Stimulated activated CD8-positive, alpha-beta memory T cell treated with anti-CD3 and anti-CD28 coated beads, Interleukin-15, amount 100 ng/mL, for 48 hours (primary cell): ENCODE results near the gene LGALSL.

Experiments used
- DNase-seq, 2 donors: peaks; one replicate each; pipeline ENCODE4 v3.0.0-alpha.2; 2020; ENCODE audit warnings: low read depth in 2 of 2

Gene LGALSL

DNA sequence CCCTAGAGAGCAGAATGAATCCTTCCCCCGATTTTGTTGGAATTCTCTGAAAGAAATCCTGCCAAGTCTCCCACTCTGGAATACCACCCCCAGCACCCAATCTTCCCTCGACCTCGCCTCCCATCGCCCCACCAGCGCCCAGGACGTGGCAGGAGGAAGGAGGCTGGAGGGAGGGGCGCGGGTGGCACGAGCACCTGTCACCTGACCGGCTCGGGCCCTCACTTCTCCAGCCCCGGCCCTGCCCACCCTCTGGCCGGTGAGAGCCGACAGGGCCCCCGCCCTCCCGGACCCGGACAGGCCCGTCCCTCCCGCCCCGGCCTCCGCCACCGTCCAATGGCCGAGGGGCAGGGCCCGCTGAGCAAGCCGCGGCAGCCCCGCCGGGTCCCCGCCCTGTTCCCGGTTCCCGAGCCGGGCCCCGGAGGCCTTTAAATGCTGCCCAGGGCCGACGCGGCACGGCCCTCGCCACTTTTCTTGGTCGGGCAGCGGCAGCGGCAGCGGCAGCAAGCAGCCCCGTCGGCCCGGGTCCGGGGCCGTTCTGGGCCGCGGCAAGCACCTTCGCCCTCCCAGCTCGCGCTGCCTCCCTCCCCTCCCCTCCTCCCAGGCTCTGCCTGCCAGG, at the start of gene LGALSL:
Gene LGALSL, plus strand, starts transcription at position 393 of the 616 bp plus-strand sequence. CDS start 384 bp downstream, outside the sequence.
- peak; percentile 8 to 14 for DNase-seq

GRCh38 chr2:64404743-64405142, 49.2 kb upstream of the LGALSL start:
- no peak for DNase-seq

DNA sequence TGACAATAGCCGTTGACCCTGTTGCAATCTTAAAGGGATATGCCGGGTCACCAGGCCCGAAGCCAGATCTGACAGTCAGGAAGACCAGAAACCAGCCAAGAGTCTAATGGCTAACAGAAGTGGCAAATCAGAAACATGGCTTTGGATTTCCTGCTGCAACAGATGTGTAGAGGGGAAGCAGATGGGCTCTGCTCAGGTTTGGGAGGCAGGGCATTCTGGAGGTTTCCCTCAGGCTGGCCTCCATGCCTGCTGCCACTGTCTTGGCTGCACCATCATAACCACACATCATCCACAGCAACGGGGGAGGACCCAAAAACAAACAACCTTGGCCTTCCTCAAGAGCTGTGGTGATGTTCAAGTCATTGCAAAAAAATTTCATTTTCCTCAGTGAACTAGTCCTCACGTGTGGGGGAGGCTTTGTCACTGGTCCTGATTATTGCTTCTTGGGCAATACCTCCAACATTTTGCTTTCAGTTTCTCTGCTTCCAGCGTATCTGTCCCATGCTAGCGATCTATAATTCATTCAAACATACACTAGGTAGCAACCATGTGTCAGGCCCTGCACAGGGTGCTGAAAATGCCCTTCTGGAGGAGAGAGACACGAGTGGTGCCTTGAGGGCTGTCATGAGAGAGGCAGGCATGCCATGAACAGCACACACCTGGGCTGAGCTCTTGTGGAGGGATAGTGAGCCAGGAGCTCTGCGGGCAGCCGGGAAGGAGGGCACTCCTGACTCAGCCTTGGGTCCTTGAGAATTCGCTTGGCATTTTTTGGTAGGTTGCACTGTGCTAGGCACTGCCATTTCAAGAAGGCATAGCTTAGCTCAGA, 48.2 kb upstream of the LGALSL start:
- no peak for DNase-seq

- no peak for DNase-seq
These were observed 47.6 kb upstream of the LGALSL start for GRCh38 chr2:64406407-64406774.

- DNase-seq = no peak
These were observed 45.9 kb upstream of the LGALSL start for GRCh38 chr2:64408031-64408430.

DNA sequence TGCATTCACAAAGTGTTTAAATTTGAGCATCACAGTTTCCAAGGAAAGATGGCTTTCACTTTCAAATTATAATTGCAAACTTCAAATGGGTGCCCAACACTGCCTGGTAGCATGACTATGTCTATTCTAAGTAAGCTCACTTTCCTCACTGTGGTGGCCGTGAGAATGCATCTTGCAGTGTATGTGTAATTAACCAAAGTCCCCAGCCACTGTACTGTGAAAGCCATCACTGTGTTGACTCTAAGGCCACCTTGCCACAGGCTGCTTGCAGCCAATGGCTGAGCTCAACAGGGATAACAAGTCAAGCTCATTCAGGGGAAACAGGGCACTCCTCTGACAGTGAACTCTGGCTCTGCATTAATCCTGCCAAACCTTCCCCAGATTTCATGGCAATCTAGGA, 43.3 kb upstream of the LGALSL start:
- DNase-seq = no peak

- no peak for DNase-seq
These were observed 41.3 kb upstream of the LGALSL start for GRCh38 chr2:64412671-64413070.

DNA sequence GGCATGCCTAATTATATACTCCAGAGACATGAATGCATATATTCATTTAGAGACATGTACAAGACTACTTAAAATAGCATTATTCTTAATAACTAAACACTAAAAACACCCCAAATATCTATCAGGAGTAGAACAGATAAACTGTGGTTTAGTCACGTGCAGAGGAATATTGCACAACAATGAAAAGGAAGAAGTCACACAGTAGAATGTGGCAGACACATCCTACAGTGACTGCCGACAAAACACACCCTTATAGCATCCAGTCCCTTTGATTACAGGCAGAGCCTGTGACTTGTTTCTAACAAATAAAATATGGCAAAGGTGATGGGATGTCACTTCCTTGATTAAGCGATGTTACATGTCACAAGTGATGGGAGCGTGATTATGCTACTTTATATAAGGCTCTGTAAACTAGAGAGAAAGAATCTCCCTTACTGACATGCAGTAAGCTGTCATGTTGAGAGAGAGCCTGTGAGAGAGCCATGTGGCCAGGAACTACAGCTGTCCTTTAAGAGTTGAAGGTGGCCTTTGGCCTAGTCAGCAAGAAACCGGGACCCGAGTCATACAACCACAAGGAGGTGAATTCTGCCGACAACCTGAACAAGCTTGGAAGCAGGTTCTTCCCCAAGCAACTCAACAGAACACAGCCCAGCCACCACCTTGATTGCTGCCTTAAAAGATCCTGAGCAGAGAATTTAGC, 39.1 kb upstream of the LGALSL start:
- DNase-seq = no peak

DNA sequence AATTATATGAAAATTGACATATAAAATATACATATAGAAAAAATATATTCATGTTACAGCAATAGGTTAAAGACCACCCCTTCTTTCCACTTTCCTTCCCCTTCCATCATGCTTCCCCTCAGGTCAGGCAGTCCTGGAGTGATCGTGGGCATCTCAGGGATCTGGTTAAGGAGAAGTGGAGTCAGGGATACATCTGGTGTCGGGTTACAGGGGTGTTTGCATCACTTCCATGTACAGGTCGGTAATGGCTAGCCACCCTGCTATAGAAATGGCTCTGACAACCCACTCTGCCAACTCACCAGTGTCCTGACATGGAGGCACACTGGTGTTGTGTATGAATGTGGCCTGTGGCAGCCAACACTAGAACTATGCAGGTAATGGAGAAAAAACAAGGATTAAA, 36.3 kb upstream of the LGALSL start:
- DNase-seq = no peak

DNA sequence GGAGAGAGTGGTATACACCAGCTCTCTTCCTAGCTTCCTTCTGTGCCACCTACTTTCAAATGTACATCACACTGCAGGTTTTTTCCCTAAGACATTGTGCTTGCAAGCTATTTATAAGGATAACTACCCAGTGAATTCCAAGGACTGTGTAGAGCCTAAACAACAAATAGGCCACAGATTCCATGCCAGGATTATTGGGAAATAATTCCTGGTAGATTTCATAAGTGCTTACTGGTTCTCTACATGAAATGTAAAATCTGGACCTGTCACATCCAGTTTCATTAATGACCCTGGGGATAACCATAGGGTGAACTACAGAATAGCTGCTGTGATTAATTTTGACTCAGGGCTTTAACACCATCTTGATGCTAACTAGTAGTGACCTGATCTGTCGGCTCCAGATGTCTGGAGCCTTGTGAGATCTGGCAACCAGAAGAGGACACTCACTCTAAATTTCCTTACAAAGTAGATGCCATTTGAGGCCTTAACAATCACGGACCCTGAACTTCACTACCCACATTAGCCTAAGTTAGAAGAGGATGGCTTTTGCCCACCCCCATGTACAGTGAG, 34.3 kb upstream of the LGALSL start:
- DNase-seq = no peak

- DNase-seq = no peak
These were observed 33.3 kb upstream of the LGALSL start for GRCh38 chr2:64420677-64421076.

- DNase-seq = no peak
These were observed 32.8 kb upstream of the LGALSL start for GRCh38 chr2:64421201-64421600.

DNA sequence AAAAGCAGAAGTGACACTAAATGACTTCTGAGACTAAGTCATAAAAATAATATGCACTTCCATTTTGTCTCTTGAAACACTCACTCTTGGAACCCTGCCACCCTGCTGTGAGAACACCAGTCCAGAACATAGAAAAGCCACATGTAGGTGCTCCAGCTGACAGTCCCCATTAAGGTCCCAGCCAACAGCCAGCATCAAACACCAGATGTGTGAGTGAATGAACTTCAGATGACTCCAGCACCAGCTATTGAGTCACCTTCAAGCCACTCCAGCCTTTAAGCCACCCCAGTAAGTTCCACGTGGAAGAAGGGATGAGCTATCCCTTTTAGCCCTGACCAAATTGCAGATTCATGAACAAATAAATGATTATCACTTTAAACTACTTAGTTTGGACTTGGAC, 31.5 kb upstream of the LGALSL start:
- no peak for DNase-seq

GRCh38 chr2:64423303-64423702, 30.7 kb upstream of the LGALSL start:
- no peak for DNase-seq

- DNase-seq = no peak
These were observed 29.5 kb upstream of the LGALSL start for GRCh38 chr2:64424416-64424987.

GRCh38 chr2:64426183-64426952, 27.6 kb upstream of the LGALSL start:
- no peak for DNase-seq

GRCh38 chr2:64434039-64434657, 19.8 kb upstream of the LGALSL start:
- no peak for DNase-seq

DNA sequence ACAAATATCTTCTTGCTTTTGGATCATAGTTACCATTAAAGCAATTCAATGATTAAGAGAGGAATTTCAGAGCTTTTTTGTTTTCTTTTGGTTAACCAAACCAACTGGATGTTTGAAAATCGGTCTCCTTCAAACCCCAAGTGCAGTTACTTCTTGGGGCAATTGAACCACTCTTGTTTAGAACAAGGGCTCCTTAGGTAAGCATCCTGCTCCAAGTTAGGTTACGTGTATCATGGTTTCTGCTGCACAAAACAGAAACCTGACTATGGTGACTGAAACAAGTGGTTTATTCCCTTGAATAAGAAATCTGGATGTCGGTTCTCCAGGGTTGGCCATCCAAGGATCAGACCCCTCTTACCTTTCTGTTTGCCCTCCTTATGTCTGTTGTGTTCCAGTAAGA, 16.1 kb upstream of the LGALSL start:
- DNase-seq = no peak

- no peak for DNase-seq
These were observed 14.8 kb upstream of the LGALSL start for GRCh38 chr2:64439194-64439593.

DNA sequence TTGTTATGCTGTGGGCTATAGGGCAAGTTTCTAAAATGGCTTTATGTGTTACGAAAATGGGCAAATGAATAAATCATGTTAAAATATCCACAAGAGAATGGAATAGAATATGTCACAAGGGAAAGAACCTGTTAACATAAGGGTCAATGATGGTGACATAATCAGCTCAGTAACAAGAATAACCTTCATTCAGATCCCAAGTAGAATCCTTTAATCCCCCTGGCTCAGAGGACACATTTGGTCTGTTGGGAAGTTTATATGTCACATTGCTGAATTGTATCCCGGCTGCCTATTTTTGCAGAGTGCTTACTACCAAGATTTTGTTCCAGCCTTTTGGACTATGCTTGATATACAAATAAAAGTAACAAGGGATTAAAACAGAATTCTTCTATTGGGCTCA, 13.1 kb upstream of the LGALSL start:
- no peak for DNase-seq

DNA sequence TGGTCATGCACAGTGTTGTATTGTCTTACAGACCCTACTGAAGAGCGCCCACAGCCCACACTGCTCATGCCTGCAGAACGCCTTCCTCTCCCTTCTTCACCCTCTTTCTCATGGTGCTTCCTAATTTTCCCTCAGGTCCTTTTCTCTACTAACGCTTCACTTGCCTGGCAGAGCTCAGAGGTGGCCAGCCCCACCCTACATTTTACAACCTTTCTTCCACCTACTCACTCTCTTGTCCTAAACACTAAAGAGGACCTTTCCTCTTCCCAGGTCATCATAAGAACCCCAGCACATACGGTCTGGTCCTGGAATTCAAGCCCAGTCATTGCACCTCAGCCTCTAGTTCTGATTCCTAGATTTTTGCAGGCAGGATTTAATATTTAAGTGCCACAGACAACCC, 11.7 kb upstream of the LGALSL start:
- no peak for DNase-seq
